ENCODE data around the gene PKP4. TPM values are rescaled to one million over a fixed set of nuclear protein-coding genes. Genes with fewer than 3 reads are reported as not detected.

PKP4 gene
- total RNA-seq, 1 donor from 2014 or later = 64.9 TPM

GRCh38 chr2:158510887-158511286 lies 54.1 kb downstream of the PKP4 start:
- TF ChIP-seq CTCF (IDR thresholded peaks at IDR 0.05; ENCODE audit: unreplicated experiment) = no peak
- H3K27me3 Mint-ChIP-seq (ENCODE audit: unreplicated experiment) = no peaks in the 10 kb centered on the region
- H3K4me1 Mint-ChIP-seq (ENCODE audit: unreplicated experiment) = peaks cover 11% of the 10 kb centered on the region
- H3K4me3 Mint-ChIP-seq (ENCODE audit: unreplicated experiment) = no peak overlapping the region
- peaks cover 4% of the 10 kb centered on the region for H3K36me3 Mint-ChIP-seq (ENCODE audit: low read depth, unreplicated experiment)
- H3K9me3 Mint-ChIP-seq (ENCODE audit: unreplicated experiment) = no peaks in the 10 kb centered on the region
- no peak overlapping the region for H3K27ac Mint-ChIP-seq (ENCODE audit: unreplicated experiment)
- no peak for DNase-seq (ENCODE audit: low spot score)

- H3K27me3 Mint-ChIP-seq (ENCODE audit: unreplicated experiment) = no peaks in the 10 kb centered on the region
- no peak for DNase-seq (ENCODE audit: low spot score)
- H3K9me3 Mint-ChIP-seq (ENCODE audit: unreplicated experiment) = no peaks in the 10 kb centered on the region
- H3K4me1 Mint-ChIP-seq (ENCODE audit: unreplicated experiment) = peaks cover 11% of the 10 kb centered on the region
- peaks cover 4% of the 10 kb centered on the region for H3K36me3 Mint-ChIP-seq (ENCODE audit: low read depth, unreplicated experiment)
- H3K27ac Mint-ChIP-seq (ENCODE audit: unreplicated experiment) = no peak overlapping the region
- H3K4me3 Mint-ChIP-seq (ENCODE audit: unreplicated experiment) = no peak overlapping the region
- no peak for TF ChIP-seq CTCF (IDR thresholded peaks at IDR 0.05; ENCODE audit: unreplicated experiment)
These were observed 55.0 kb downstream of the PKP4 start for GRCh38 chr2:158511706-158512105.

- no peak overlapping the region for H3K4me3 Mint-ChIP-seq (ENCODE audit: unreplicated experiment)
- peaks cover 11% of the 10 kb centered on the region for H3K4me1 Mint-ChIP-seq (ENCODE audit: unreplicated experiment)
- H3K27me3 Mint-ChIP-seq (ENCODE audit: unreplicated experiment) = no peaks in the 10 kb centered on the region
- no peaks in the 10 kb centered on the region for H3K9me3 Mint-ChIP-seq (ENCODE audit: unreplicated experiment)
- peaks cover 4% of the 10 kb centered on the region for H3K36me3 Mint-ChIP-seq (ENCODE audit: low read depth, unreplicated experiment)
- DNase-seq (ENCODE audit: low spot score) = no peak
- TF ChIP-seq CTCF (IDR thresholded peaks at IDR 0.05; ENCODE audit: unreplicated experiment) = no peak
- H3K27ac Mint-ChIP-seq (ENCODE audit: unreplicated experiment) = no peak overlapping the region
These were observed 55.6 kb downstream of the PKP4 start for GRCh38 chr2:158512323-158512722.

GRCh38 chr2:158513841-158514240 lies 57.1 kb downstream of the PKP4 start:
- peaks cover 2% of the 10 kb centered on the region for H3K27me3 Mint-ChIP-seq (ENCODE audit: unreplicated experiment)
- no peaks in the 10 kb centered on the region for H3K9me3 Mint-ChIP-seq (ENCODE audit: unreplicated experiment)
- peaks cover 4% of the 10 kb centered on the region for H3K36me3 Mint-ChIP-seq (ENCODE audit: low read depth, unreplicated experiment)
- no peak overlapping the region for H3K4me3 Mint-ChIP-seq (ENCODE audit: unreplicated experiment)
- H3K27ac Mint-ChIP-seq (ENCODE audit: unreplicated experiment) = no peak overlapping the region
- peaks cover 20% of the 10 kb centered on the region for H3K4me1 Mint-ChIP-seq (ENCODE audit: unreplicated experiment)
- no peak for DNase-seq (ENCODE audit: low spot score)
- no peak for TF ChIP-seq CTCF (IDR thresholded peaks at IDR 0.05; ENCODE audit: unreplicated experiment)

- TF ChIP-seq CTCF (IDR thresholded peaks at IDR 0.05; ENCODE audit: unreplicated experiment) = no peak
- no peaks in the 10 kb centered on the region for H3K9me3 Mint-ChIP-seq (ENCODE audit: unreplicated experiment)
- peaks cover 16% of the 10 kb centered on the region for H3K4me1 Mint-ChIP-seq (ENCODE audit: unreplicated experiment)
- H3K27me3 Mint-ChIP-seq (ENCODE audit: unreplicated experiment) = peaks cover 3% of the 10 kb centered on the region
- DNase-seq (ENCODE audit: low spot score) = no peak
- H3K27ac Mint-ChIP-seq (ENCODE audit: unreplicated experiment) = no peak overlapping the region
- H3K4me3 Mint-ChIP-seq (ENCODE audit: unreplicated experiment) = no peak overlapping the region
- H3K36me3 Mint-ChIP-seq (ENCODE audit: low read depth, unreplicated experiment) = peaks cover 12% of the 10 kb centered on the region
These were observed 61.3 kb downstream of the PKP4 start for GRCh38 chr2:158518084-158518483.

All from endothelial cell (in vitro differentiated cells).